Epithelial cell of proximal tubule (primary cell): ENCODE data around the gene DNAH1. TPM values are rescaled to one million over a fixed set of nuclear protein-coding genes. Genes with fewer than 3 reads are reported as not detected.

Experiments used
- DNase-seq: peaks from one replicate; pipeline ENCODE4 v3.0.0-alpha.2; 2011; ENCODE audit warnings: low read depth
- H3K4me3 ChIP-seq: 2 replicates; pipeline ENCODE4 v1.5.1; 2011; ENCODE audit warnings: low read depth, mild to moderate bottlenecking, low read length
- total RNA-seq: library from RNA; depleted of rRNA; stranded (reverse); fragments of >200 nt; gene quantifications from 2 replicates; pipeline ENCODE4 v1.2.3, GENCODE V29; 2015
- TF ChIP-seq, protein P1 (sequence below): conservative IDR thresholded peaks from 2 replicates; pipeline ENCODE4 v1.5.1; 2012; ENCODE audit warnings: low read depth, mild to moderate bottlenecking, low read length

DNAH1 gene
- total RNA-seq, 1 donor from 2014 or later: 0.29 TPM

DNA sequence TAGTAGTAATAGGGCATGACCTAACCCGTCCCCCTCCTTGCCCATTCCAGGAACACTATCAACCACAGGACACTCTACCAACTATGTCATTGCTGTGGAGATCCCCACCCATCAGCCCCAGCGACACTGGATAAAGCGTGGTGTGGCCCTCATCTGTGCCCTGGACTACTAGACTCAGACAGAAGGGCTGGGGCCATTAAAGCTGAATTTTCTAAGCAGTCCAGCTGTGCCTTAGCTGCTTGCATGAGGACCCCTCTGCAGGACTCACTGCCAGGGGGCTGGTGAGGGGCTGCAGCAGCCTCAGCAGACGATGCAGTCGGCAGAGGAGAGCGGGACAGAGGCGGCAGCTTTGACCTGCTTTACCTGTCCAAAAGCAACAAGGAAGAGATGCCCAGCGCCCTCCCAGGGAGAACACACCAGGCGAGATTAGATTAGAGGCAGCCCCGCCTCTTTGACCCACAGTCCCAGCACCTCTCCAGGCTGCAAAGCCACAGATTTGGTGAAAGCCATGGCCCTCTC, 84.2 kb downstream of the DNAH1 start:
- no peak for DNase-seq
- TF ChIP-seq, protein P1, sequence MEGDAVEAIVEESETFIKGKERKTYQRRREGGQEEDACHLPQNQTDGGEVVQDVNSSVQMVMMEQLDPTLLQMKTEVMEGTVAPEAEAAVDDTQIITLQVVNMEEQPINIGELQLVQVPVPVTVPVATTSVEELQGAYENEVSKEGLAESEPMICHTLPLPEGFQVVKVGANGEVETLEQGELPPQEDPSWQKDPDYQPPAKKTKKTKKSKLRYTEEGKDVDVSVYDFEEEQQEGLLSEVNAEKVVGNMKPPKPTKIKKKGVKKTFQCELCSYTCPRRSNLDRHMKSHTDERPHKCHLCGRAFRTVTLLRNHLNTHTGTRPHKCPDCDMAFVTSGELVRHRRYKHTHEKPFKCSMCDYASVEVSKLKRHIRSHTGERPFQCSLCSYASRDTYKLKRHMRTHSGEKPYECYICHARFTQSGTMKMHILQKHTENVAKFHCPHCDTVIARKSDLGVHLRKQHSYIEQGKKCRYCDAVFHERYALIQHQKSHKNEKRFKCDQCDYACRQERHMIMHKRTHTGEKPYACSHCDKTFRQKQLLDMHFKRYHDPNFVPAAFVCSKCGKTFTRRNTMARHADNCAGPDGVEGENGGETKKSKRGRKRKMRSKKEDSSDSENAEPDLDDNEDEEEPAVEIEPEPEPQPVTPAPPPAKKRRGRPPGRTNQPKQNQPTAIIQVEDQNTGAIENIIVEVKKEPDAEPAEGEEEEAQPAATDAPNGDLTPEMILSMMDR: no peak
- no peak overlapping the region for H3K4me3 ChIP-seq

DNA sequence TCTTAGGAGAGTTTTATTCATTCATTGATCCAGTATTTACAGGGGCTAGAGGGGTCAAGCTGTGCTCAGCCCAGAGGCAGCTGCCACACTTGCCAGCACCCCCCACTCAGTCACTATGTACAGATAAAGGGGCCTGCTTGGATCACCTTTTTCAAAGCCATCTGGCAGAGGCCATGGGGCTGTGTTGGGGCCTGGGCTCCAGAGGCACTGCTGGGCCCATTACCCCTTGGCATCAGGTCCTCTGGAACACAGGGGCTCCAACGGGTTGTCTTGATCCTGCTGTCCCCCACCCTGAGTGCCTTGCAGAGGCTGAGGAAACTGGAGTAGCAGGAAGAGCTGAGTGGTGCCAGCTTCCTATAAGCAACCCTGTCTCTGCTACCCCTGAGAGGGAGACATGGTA, 84.9 kb downstream of the DNAH1 start:
- TF ChIP-seq, protein P1: no peak

DNA sequence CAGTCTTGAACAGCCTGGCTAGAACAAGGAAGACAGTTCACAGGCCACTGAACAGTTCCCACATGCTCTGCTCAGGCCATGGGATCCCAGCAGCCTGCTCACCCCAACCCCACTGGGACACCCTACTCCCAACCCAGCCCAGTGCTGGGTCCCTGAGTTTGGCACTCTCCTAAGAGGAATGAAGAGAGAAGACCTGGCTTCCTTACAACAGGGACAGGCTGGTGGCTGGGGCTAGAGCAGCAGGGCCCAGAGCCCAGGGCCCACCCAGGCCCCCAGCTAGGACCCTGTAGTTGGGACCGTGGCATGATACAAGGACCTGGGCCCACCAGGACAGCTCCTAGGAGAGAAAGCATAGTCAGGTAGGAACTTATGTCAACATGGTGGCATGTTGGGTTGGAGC, 85.4 kb downstream of the DNAH1 start:
- no peak overlapping the region for H3K4me3 ChIP-seq
- DNase-seq: no peak
- TF ChIP-seq, protein P1: no peak

More for the DNA sequence above, 84.9 kb downstream of the DNAH1 start:
- no peak overlapping the region for H3K4me3 ChIP-seq
- no peak for DNase-seq

DNA sequence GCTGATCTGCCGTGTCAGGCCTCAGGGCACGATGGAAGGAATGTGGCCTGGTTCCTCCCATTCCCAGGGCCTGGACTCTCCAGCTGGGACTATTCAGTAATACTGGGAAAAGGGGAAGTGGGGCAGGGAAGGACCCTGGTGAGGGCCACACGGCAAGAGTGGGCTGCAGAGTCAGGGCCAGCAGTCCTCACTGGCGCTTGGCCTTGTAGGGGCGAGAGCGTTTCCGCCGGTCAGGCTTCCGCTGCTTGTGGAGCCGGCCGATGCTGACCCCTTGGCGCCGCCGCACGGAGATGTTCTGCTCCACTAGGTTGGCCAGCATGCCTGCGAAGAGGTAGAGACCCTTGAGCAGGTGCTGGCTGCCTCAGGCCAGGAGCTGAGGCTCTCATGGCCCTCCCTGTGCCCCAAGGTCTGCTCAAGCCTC, 86.0 kb downstream of the DNAH1 start:
- H3K4me3 ChIP-seq: no peak overlapping the region
- TF ChIP-seq, protein P1: no peak
- no peak for DNase-seq

DNA sequence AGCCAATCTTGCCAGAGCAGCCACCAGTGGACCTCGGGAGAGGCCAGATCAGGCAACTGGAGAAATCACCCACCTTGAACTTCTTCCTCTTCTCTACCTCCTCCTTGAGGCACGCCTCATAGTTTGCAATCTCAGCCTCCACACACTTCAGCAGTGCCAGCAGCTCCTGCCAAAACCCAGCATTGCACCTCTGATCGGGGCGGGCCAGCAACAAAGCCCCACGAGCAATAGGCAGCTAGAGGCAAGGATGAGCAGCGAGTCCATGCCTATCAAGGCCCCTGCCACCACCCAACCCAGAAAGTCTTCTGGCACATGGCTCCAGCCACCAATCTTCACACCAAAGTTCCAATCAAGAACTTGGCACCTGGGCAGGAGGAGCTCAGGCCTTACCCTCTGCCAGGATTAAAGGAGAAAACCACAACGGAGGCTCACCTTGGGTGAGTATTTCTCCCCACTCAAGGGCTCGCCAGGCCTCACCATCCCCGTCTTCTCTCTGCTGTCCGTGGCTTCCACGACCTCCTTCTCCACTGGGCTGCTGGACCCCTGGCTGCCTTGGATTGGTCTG, 86.7 kb downstream of the DNAH1 start:
- H3K4me3 ChIP-seq: no peak overlapping the region
- TF ChIP-seq, protein P1: no peak
- DNase-seq: no peak

DNA sequence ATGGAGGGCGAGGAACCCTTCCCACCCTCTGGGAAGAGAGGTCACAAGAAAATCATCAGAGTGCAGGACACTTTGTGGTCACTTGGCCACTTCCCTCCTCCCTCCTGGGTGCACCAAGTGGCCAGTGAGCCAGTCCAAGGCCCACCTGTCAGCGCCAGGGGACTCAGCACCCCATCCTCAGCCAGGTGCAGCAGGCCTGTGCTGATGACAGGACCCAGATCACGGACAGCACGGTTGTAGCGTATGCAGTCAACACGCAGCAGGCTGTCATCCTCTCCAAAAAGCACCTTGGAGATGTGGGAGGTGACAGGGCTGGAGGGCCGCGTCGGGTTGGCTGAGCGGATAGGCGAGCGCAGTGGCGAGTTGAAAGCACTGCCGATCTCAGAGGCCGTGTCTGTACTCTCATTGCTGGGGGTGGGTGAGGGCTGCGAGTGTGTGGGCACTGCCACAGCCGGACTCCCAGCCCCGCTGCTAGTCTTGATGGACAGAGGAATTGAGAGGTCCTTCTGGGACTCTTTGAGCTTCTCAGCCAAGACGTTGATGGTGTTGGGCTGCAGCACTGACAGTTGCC, 87.2 kb downstream of the DNAH1 start:
- TF ChIP-seq, protein P1: no peak
- no peak overlapping the region for H3K4me3 ChIP-seq
- no peak for DNase-seq

DNA sequence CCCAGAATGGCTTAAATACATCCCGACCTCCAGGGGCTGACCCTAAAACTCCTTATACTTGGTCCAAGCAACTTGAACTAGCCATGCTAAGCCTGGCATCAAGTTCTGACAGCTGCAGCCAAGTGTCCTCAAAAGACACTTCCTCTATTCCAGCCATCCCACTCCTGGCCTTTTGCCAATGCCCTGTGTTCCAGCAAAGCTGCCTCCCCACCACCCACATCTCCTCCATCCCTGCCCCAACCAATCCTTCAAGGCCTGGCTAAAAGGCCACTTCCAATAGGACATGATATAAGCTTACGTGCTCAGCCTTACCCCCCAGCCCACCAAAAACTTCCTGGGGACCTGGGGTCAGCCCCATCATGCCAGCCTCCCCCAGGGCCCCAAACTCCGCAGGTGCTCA, 87.8 kb downstream of the DNAH1 start:
- no peak for DNase-seq
- H3K4me3 ChIP-seq: no peak overlapping the region
- TF ChIP-seq, protein P1: no peak
